ENCODE results near the gene DTX4. TPM values are rescaled to one million over a fixed set of nuclear protein-coding genes. Genes with fewer than 3 reads are reported as not detected.

DTX4 gene
- total RNA-seq, 2 experiments from 2014 or later, result 0.93 to 1.0 TPM

- peaks cover 5% of the 10 kb centered on the region for H3K27me3 Mint-ChIP-seq
- Histone ChIP-seq H3K9me3 (ENCODE audit: control insufficient read depth in 1 of 2, insufficient read depth in 1 of 2, low read length in 2 of 2) (peaks cover 0 to 4% of the 10 kb centered on the region in 2 experiments), H3K27ac (ENCODE audit: low read depth in 1 of 2, low read length in 2 of 2) (no peak overlapping the region), H3K4me3 (ENCODE audit: low read length) (no peak overlapping the region), H3K27me3 (ENCODE audit: control insufficient read depth in 1 of 2, insufficient read depth in 2 of 2, low read length in 2 of 2) (no peaks in the 10 kb centered on the region), H3K36me3 (ENCODE audit: insufficient read depth, low read length) (no peaks in the 10 kb centered on the region), H3K4me1 (ENCODE audit: insufficient read depth, low read length) (peaks cover 17% of the 10 kb centered on the region)
- H3K36me3 Mint-ChIP-seq (ENCODE audit: low read depth), result peaks cover 5% of the 10 kb centered on the region
- ChIA-PET CTCF (interaction anchor here (2.2 kb wide), 1 partner anchor 10 kb away, joined by 6 read pairs; no protein-coding TSS in a partner anchor), POLR2A (no interaction called here)
- TF ChIP-seq CTCF (IDR thresholded peaks at IDR 0.05), result no peak
- H3K9me3 Mint-ChIP-seq, result no peaks in the 10 kb centered on the region
- no peak overlapping the region for H3K27ac Mint-ChIP-seq
- intact Hi-C loops (cut with DNase I, micrococcal nuclease), result loop anchor here in 1 of 2 experiments (10.0 kb wide), 2 partner anchors 378 to 498 kb away; no protein-coding TSS in a partner anchor
- ATAC-seq (ENCODE audit: poor library complexity) (no peak), DNase-seq (no peak)
- no peak overlapping the region for H3K4me3 Mint-ChIP-seq
- peaks cover 13% of the 10 kb centered on the region for H3K4me1 Mint-ChIP-seq (ENCODE audit: low read depth)
These were observed 4.4 kb downstream of the DTX4 start for GRCh38 chr11:59176330-59176729.

- Mint-ChIP-seq H3K36me3 (ENCODE audit: low read depth) (no peaks in the 10 kb centered on the region), H3K4me1 (ENCODE audit: low read depth) (peaks cover 5% of the 10 kb centered on the region), H3K27me3 (no peaks in the 10 kb centered on the region), H3K27ac (no peak overlapping the region), H3K4me3 (no peak overlapping the region), H3K9me3 (no peaks in the 10 kb centered on the region)
- ChIA-PET CTCF (interaction anchor here (2.2 kb wide), 1 partner anchor 8 kb away, joined by 6 read pairs; no protein-coding TSS in a partner anchor), POLR2A (no interaction called here)
- Histone ChIP-seq H3K27me3 (ENCODE audit: control insufficient read depth in 1 of 2, insufficient read depth in 2 of 2, low read length in 2 of 2) (no peaks in the 10 kb centered on the region), H3K9me3 (ENCODE audit: control insufficient read depth in 1 of 2, insufficient read depth in 1 of 2, low read length in 2 of 2) (peaks cover 0 to 4% of the 10 kb centered on the region in 2 experiments), H3K36me3 (ENCODE audit: insufficient read depth, low read length) (no peaks in the 10 kb centered on the region), H3K27ac (ENCODE audit: low read depth in 1 of 2, low read length in 2 of 2) (no peak overlapping the region), H3K4me3 (ENCODE audit: low read length) (no peak overlapping the region), H3K4me1 (ENCODE audit: insufficient read depth, low read length) (peaks cover 2% of the 10 kb centered on the region)
- no peak for DNase-seq
- TF ChIP-seq CTCF (IDR thresholded peaks at IDR 0.05), result no peak
- no peak for ATAC-seq (ENCODE audit: poor library complexity)
- intact Hi-C loops (cut with DNase I, micrococcal nuclease), result loop anchor here in 1 of 2 experiments (10.0 kb wide), 2 partner anchors 376 to 496 kb away; no protein-coding TSS in a partner anchor
These were observed 6.5 kb downstream of the DTX4 start for GRCh38 chr11:59178402-59178801.

DNA sequence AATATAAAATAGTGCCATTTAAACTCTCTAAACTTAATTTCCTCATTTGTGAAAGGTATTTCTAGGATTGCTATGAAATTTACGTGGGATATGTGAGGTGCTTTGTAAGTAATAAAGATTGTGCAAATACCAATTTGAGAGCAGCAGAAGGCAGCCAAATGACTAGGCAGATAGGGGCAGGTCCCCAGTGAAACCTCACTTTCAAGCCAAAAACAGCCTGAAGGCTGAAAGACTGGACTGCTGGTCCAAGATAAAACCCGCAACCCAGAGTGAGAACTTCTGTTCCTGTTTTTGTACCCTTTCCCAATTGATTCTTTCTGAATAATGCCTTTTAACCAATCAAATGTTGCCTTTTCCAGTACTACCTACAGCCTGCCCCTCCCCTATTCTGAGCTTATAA lies 7.2 kb downstream of the DTX4 start:
- Mint-ChIP-seq H3K36me3 (ENCODE audit: low read depth) (no peaks in the 10 kb centered on the region), H3K27ac (no peak overlapping the region), H3K4me1 (ENCODE audit: low read depth) (peaks cover 4% of the 10 kb centered on the region), H3K27me3 (no peaks in the 10 kb centered on the region), H3K4me3 (no peak overlapping the region), H3K9me3 (no peaks in the 10 kb centered on the region)
- Histone ChIP-seq H3K36me3 (ENCODE audit: insufficient read depth, low read length) (no peaks in the 10 kb centered on the region), H3K4me3 (ENCODE audit: low read length) (no peak overlapping the region), H3K4me1 (ENCODE audit: insufficient read depth, low read length) (no peaks in the 10 kb centered on the region), H3K27me3 (ENCODE audit: control insufficient read depth in 1 of 2, insufficient read depth in 2 of 2, low read length in 2 of 2) (no peaks in the 10 kb centered on the region), H3K27ac (ENCODE audit: low read depth in 1 of 2, low read length in 2 of 2) (no peak overlapping the region), H3K9me3 (ENCODE audit: control insufficient read depth in 1 of 2, insufficient read depth in 1 of 2, low read length in 2 of 2) (peaks cover 0 to 4% of the 10 kb centered on the region in 2 experiments)
- DNase-seq (no peak), ATAC-seq (ENCODE audit: poor library complexity) (no peak)
- ChIA-PET POLR2A (no interaction called here), CTCF (no interaction called here)
- no peak for TF ChIP-seq CTCF (IDR thresholded peaks at IDR 0.05)
- intact Hi-C loops (cut with DNase I, micrococcal nuclease), result loop anchor here in 1 of 2 experiments (10.0 kb wide), 2 partner anchors 376 to 496 kb away; no protein-coding TSS in a partner anchor
